Fibroblast of lung (primary cell): ENCODE measurements around the gene C2orf76. TPM values are rescaled to one million over a fixed set of nuclear protein-coding genes. Genes with fewer than 3 reads are reported as not detected.

Experiments
- DNase-seq, 2 donors: peaks; one replicate each; pipeline versions ENCODE4 v3.0.0 to v3.0.0-alpha.2; 2010; ENCODE audit warnings: low read depth in 2 of 2
- H2AFZ ChIP-seq: 2 replicates; pipeline ENCODE4 v1.5.1; 2012; ENCODE audit warnings: low read length, control low read depth, inconsistent platforms
- H3K27ac ChIP-seq: 2 replicates; pipeline ENCODE4 v1.5.1; 2011; ENCODE audit warnings: low read length, control low read depth; ENCODE audit not compliant: insufficient read depth
- H3K27me3 ChIP-seq: 2 replicates; pipeline ENCODE4 v1.5.1; 2011; ENCODE audit warnings: mild to moderate bottlenecking, low read length; ENCODE audit not compliant: control insufficient read depth, insufficient read depth
- H3K36me3 ChIP-seq: 2 replicates; pipeline ENCODE4 v1.5.1; 2011; ENCODE audit warnings: low read length; ENCODE audit not compliant: control insufficient read depth, insufficient read depth
- H3K4me1 ChIP-seq: 2 replicates; pipeline ENCODE4 v1.5.1; 2011; ENCODE audit warnings: low read length; ENCODE audit not compliant: control insufficient read depth, insufficient read depth; ENCODE audit errors: extremely low read depth
- H3K4me2 ChIP-seq: 2 replicates; pipeline ENCODE4 v1.5.1; 2011; ENCODE audit warnings: low read length, control low read depth; ENCODE audit not compliant: insufficient read depth; ENCODE audit errors: extremely low read depth
- H3K4me3 ChIP-seq, 4 experiments: fragments of 200-600 bp in 1 of 4; sonication (generic) in 1 of 4; replicated peaks in 1 of 4; 2 replicates each; pipeline ENCODE4 v1.5.1; 2011 to 2016; ENCODE audit warnings: low read length in 4 of 4, low read depth in 3 of 4, mild to moderate bottlenecking in 3 of 4, control low read depth in 2 of 4, inconsistent platforms in 1 of 4, mixed read lengths in 1 of 4; ENCODE audit not compliant: insufficient read depth in 1 of 4; ENCODE audit errors: control extremely low read depth in 1 of 4
- H3K79me2 ChIP-seq: 2 replicates; pipeline ENCODE4 v1.5.1; 2012; ENCODE audit warnings: mild to moderate bottlenecking, low read length, inconsistent platforms; ENCODE audit not compliant: control insufficient read depth, insufficient read depth
- H3K9ac ChIP-seq: 2 replicates; pipeline ENCODE4 v1.5.1; 2011; ENCODE audit warnings: mild to moderate bottlenecking, low read length, control low read depth; ENCODE audit not compliant: insufficient read depth
- H3K9me3 ChIP-seq: 2 replicates; pipeline ENCODE4 v1.5.1; 2012; ENCODE audit warnings: low read depth, low read length; ENCODE audit not compliant: control insufficient read depth, insufficient read depth
- H4K20me1 ChIP-seq: 2 replicates; pipeline ENCODE4 v1.5.1; 2011; ENCODE audit warnings: low read length; ENCODE audit not compliant: control insufficient read depth, insufficient read depth; ENCODE audit errors: extremely low read depth
- EZH2 ChIP-seq: IDR thresholded peaks from 2 replicates; pipeline ENCODE4 v1.5.1; 2012; ENCODE audit warnings: low read length, control low read depth, mild to moderate bottlenecking; ENCODE audit errors: missing control alignments
- polyA plus RNA-seq, 2 donors: library from polyadenylated mRNA; depleted of rRNA in 1 of 2; stranded (reverse) in 1 of 2; unstranded in 1 of 2; fragments of >200 nt; gene quantifications; 2 replicates each; pipeline ENCODE4 v1.2.1, GENCODE V29; 2011 to 2012; ENCODE audit warnings: missing spikeins in 1 of 2
- total RNA-seq: library from RNA; depleted of rRNA; stranded (reverse); fragments of >200 nt; gene quantifications from 2 replicates; pipeline ENCODE4 v1.2.1, GENCODE V29; 2014
- TF ChIP-seq, protein P1 (sequence below), 2 donors: IDR thresholded peaks in 1 of 2; conservative IDR thresholded peaks in 1 of 2; 1 replicate in 1 of 2; 2 replicates in 1 of 2; pipeline ENCODE4 v1.5.1; 2011 to 2012; ENCODE audit warnings: low read length in 2 of 2, control low read depth in 1 of 2, inconsistent platforms in 1 of 2, low read depth in 1 of 2, mild to moderate bottlenecking in 1 of 2

The C2orf76 gene
- total and polyA plus RNA-seq, 2 donors (not counting 1 experiment from before 2014, with no cell fraction given), result 14.6 to 17.8 TPM

DNA sequence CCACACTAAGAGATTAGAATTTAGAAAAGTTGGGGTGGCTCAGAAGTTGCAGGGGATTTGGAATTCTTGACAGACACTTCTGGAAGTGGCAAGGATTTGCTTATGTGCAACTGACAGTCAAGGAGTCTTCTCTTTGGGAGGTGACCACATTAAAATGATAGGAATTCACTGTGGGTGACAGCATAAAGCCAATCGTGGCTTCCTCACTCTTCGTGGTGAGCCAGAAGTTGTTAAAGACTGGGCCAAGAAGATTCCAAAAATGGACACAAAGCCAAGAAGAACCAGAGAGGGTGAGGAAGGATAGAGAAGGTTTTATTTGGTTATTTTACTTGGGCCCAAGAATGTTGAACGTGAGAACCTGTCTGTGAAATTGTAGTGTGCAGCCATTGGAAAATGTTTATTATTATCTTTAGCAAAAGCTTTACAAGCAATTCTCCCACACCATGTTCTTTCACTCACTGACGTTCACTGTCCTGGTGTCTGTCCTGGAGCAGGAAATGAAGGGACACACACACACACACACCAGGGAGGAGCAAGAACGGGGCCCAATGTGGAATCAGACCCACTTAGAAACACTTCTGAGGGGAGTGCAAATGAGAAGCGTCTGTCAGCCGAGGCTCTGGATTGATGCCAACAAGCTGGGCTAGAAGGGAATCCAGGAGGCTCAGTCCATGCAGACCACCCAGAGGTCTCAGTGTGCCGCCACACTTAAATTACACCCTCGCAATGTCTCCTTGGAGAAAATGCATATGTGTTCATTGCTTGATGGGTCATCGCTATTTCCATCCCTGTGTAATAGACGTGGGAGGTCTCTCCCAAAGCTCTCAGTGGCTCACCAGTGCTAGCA, 105.8 kb downstream of the C2orf76 start:
- TF ChIP-seq, protein P1, sequence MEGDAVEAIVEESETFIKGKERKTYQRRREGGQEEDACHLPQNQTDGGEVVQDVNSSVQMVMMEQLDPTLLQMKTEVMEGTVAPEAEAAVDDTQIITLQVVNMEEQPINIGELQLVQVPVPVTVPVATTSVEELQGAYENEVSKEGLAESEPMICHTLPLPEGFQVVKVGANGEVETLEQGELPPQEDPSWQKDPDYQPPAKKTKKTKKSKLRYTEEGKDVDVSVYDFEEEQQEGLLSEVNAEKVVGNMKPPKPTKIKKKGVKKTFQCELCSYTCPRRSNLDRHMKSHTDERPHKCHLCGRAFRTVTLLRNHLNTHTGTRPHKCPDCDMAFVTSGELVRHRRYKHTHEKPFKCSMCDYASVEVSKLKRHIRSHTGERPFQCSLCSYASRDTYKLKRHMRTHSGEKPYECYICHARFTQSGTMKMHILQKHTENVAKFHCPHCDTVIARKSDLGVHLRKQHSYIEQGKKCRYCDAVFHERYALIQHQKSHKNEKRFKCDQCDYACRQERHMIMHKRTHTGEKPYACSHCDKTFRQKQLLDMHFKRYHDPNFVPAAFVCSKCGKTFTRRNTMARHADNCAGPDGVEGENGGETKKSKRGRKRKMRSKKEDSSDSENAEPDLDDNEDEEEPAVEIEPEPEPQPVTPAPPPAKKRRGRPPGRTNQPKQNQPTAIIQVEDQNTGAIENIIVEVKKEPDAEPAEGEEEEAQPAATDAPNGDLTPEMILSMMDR (conservative IDR thresholded peaks at IDR 0.05 in 1 of 2, IDR thresholded peaks at IDR 0.05 in 1 of 2; ENCODE audit: low read depth in 1 of 2, low read length in 2 of 2), result no peak
- no peak for TF ChIP-seq EZH2
- Histone ChIP-seq H3K9me3 (no peaks in the 10 kb centered on the region), H3K79me2 (no peaks in the 10 kb centered on the region), H3K36me3 (peaks cover 8% of the 10 kb centered on the region), H4K20me1 (no peaks in the 10 kb centered on the region), H3K4me2 (no peak overlapping the region), H3K27ac (no peak overlapping the region), H3K27me3 (no peaks in the 10 kb centered on the region), H2AFZ (no peak overlapping the region), H3K4me3 (no peak overlapping the region), H3K9ac (no peak overlapping the region), H3K4me1 (peaks cover 10% of the 10 kb centered on the region)
- peak in 1 of 2 donors; percentile 73 for DNase-seq

DNA sequence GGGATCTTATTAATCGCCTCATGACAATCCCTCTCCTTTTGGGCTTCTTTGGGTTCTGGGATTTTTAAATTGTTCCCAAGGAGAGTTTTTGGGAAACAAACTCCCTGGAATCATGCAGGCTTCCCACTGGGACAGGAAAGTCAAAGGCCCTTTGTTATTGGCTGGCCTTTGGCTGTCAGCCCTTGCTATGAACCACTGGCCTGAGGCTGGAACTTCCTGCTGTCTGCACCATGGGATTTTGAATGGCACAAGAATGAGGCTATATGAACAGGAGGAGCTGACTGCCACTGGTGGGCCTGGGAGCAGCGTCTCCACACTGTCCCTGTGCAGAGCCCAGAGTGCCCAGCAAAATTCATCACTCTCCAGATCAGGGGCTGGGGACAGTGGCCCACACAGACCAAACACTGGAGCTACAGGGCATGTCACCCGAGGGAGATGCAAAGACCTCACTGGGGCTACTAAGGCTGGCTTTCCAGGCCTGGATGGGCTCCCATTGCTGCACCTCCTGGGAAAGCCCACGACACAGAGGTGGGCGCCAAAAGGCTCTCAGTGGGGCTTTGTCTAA, 107.3 kb downstream of the C2orf76 start:
- no peak overlapping the region for H3K27ac ChIP-seq
- H3K79me2 ChIP-seq, result no peaks in the 10 kb centered on the region
- H3K27me3 ChIP-seq, result no peaks in the 10 kb centered on the region
- H4K20me1 ChIP-seq, result no peaks in the 10 kb centered on the region
- H3K36me3 ChIP-seq, result peaks cover 10% of the 10 kb centered on the region
- DNase-seq, result no peak
- no peak overlapping the region for H3K9ac ChIP-seq
- H2AFZ ChIP-seq, result no peak overlapping the region
- no peak for TF ChIP-seq EZH2
- TF ChIP-seq, protein P1 (conservative IDR thresholded peaks at IDR 0.05 in 1 of 2, IDR thresholded peaks at IDR 0.05 in 1 of 2; ENCODE audit: low read depth in 1 of 2, low read length in 2 of 2), result no peak
- H3K9me3 ChIP-seq, result no peaks in the 10 kb centered on the region
- H3K4me3 ChIP-seq, result no peak overlapping the region
- no peak overlapping the region for H3K4me2 ChIP-seq
- H3K4me1 ChIP-seq, result peaks cover 17% of the 10 kb centered on the region

DNA sequence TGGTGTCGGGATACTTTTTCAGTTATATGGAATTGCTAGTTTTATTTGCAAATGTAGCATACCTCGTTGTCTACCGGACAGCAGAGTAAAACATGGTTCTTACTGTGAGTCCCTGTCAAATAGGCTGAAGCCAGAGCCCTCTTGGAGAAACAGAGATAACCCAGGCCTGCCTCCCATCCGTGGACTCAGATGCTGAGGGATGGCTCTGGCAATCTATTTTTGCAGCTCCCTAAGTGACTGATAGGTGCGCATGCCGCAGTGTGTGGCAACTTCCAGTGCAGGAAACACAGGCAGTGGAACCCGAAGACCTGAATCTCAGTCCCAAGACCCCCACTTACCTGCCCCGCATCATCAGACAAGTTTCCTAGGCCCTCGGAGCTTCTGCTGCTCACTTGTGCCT, 109.4 kb downstream of the C2orf76 start:
- H2AFZ ChIP-seq, result no peak overlapping the region
- peaks cover 32% of the 10 kb centered on the region for H3K4me1 ChIP-seq
- H3K9me3 ChIP-seq, result no peaks in the 10 kb centered on the region
- peaks cover 4% of the 10 kb centered on the region for H3K36me3 ChIP-seq
- H3K27me3 ChIP-seq, result no peaks in the 10 kb centered on the region
- TF ChIP-seq, protein P1 (conservative IDR thresholded peaks at IDR 0.05 in 1 of 2, IDR thresholded peaks at IDR 0.05 in 1 of 2; ENCODE audit: low read depth in 1 of 2, low read length in 2 of 2), result no peak
- no peak for TF ChIP-seq EZH2
- H4K20me1 ChIP-seq, result no peaks in the 10 kb centered on the region
- no peak overlapping the region for H3K27ac ChIP-seq
- DNase-seq, result no peak
- H3K4me3 ChIP-seq, result no peak overlapping the region
- no peaks in the 10 kb centered on the region for H3K79me2 ChIP-seq
- no peak overlapping the region for H3K9ac ChIP-seq
- H3K4me2 ChIP-seq, result no peak overlapping the region
